ENCODE data around the gene KIF6. TPM values are rescaled to one million over a fixed set of nuclear protein-coding genes. Genes with fewer than 3 reads are reported as not detected.

Gene KIF6
- total RNA-seq, 1 experiment from 2014 or later: not detected

GRCh38 chr6:39357998-39358686, 367.1 kb downstream of the KIF6 start:
- Histone ChIP-seq H2AFZ (ENCODE audit: low read depth, low read length, poor library complexity, severe bottlenecking) (no peak overlapping the region), H3K36me3 (ENCODE audit: control insufficient read depth in 1 of 2, insufficient read depth in 2 of 2, low read length in 2 of 2) (no peaks in the 10 kb centered on the region), H3K9ac (ENCODE audit: low read length) (no peak overlapping the region), H3K27me3 (ENCODE audit: insufficient read depth, low read length) (no peaks in the 10 kb centered on the region), H3K4me1 (ENCODE audit: control insufficient read depth in 1 of 2, insufficient read depth in 2 of 2, low read length in 2 of 2) (peaks cover 0 to 7% of the 10 kb centered on the region in 2 experiments; a peak in 1 of 4 replicates), H3K9me3 (ENCODE audit: control insufficient read depth in 1 of 2, insufficient read depth in 1 of 2, low read depth in 1 of 2, low read length in 2 of 2) (no peaks in the 10 kb centered on the region), H3K9me2 (ENCODE audit: insufficient read depth) (no peaks in the 10 kb centered on the region), H3K4me2 (ENCODE audit: low read length) (no peak overlapping the region), H4K20me1 (ENCODE audit: insufficient read depth) (no peaks in the 10 kb centered on the region), H3K4me3 (replicated peaks in 1 of 2; ENCODE audit: low read depth in 1 of 2, low read length in 2 of 2) (no peak overlapping the region), H3K27ac (ENCODE audit: low read depth, low read length) (no peak overlapping the region), H3K79me2 (ENCODE audit: insufficient read depth, low read length) (no peaks in the 10 kb centered on the region)
- ChIA-PET RAD21 (ENCODE audit: low non-redundant PET in 1 of 2, low total read pairs in 2 of 2, uncharacterized antibody in 2 of 2, unreplicated experiment in 2 of 2) (no interaction called here), POLR2A (no interaction called here), CTCF (no interaction called here)
- DNase-seq (ENCODE audit: low read depth, low spot score) (no peak), ATAC-seq (no peak)
- no TSS peak for BruUV-seq (replicated peaks)
- TF ChIP-seq SRF (IDR thresholded peaks at IDR 0.05; ENCODE audit: low read depth) (no peak), ZBTB33 (IDR thresholded peaks at IDR 0.05; ENCODE audit: extremely low read depth, insufficient replicate concordance, low read length) (no peak), RAD21 (IDR thresholded peaks at IDR 0.05; ENCODE audit: low read depth) (no peak), POLR2AphosphoS5 (IDR thresholded peaks at IDR 0.05; ENCODE audit: low read depth, low read length) (no peak)
- intact Hi-C loops (cut with micrococcal nuclease): no loop called here

GRCh38 chr6:39353698-39354315, 371.4 kb downstream of the KIF6 start:
- intact Hi-C loops (cut with micrococcal nuclease): no loop called here
- Histone ChIP-seq H3K4me1 (ENCODE audit: control insufficient read depth in 1 of 2, insufficient read depth in 2 of 2, low read length in 2 of 2) (no peaks in the 10 kb centered on the region), H3K9me2 (ENCODE audit: insufficient read depth) (no peaks in the 10 kb centered on the region), H3K36me3 (ENCODE audit: control insufficient read depth in 1 of 2, insufficient read depth in 2 of 2, low read length in 2 of 2) (no peaks in the 10 kb centered on the region), H2AFZ (ENCODE audit: low read depth, low read length, poor library complexity, severe bottlenecking) (no peak overlapping the region), H3K4me2 (ENCODE audit: low read length) (no peak overlapping the region), H4K20me1 (ENCODE audit: insufficient read depth) (no peaks in the 10 kb centered on the region), H3K27ac (ENCODE audit: low read depth, low read length) (no peak overlapping the region), H3K9me3 (ENCODE audit: control insufficient read depth in 1 of 2, insufficient read depth in 1 of 2, low read depth in 1 of 2, low read length in 2 of 2) (no peaks in the 10 kb centered on the region), H3K9ac (ENCODE audit: low read length) (no peak overlapping the region), H3K27me3 (ENCODE audit: insufficient read depth, low read length) (no peaks in the 10 kb centered on the region; the same call in 1 of the 2 replicates), H3K79me2 (ENCODE audit: insufficient read depth, low read length) (no peaks in the 10 kb centered on the region), H3K4me3 (replicated peaks in 1 of 2; ENCODE audit: low read depth in 1 of 2, low read length in 2 of 2) (no peak overlapping the region)
- CTCF ChIA-PET: no interaction called here
- BruUV-seq (replicated peaks): no TSS peak
- RAD21 ChIA-PET (ENCODE audit: low non-redundant PET in 1 of 2, low total read pairs in 2 of 2, uncharacterized antibody in 2 of 2, unreplicated experiment in 2 of 2): no interaction called here
- POLR2A ChIA-PET: no interaction called here
- ATAC-seq: no peak
- no peak for DNase-seq (ENCODE audit: low read depth, low spot score)
- TF ChIP-seq YY1 (IDR thresholded peaks at IDR 0.05; ENCODE audit: extremely low read depth, insufficient replicate concordance, low read depth, low read length): no peak
- no peak for TF ChIP-seq REST (IDR thresholded peaks at IDR 0.05; ENCODE audit: low read depth)
- TF ChIP-seq SRF (IDR thresholded peaks at IDR 0.05; ENCODE audit: low read depth): no peak
- TF ChIP-seq ZFX (IDR thresholded peaks at IDR 0.05): no peak
- no peak for TF ChIP-seq ZNF274 (IDR thresholded peaks at IDR 0.05; ENCODE audit: low read depth, low read length)
- no peak for TF ChIP-seq TCF7L2 (IDR thresholded peaks at IDR 0.05; ENCODE audit: borderline replicate concordance, extremely low read depth, insufficient read depth, insufficient read length)
- no peak for TF ChIP-seq MAX (IDR thresholded peaks at IDR 0.05)
- no peak for TF ChIP-seq SP1 (IDR thresholded peaks at IDR 0.05; ENCODE audit: low read depth)
